Left ventricle myocardium inferior (tissue), 1 donor: ENCODE results near the gene PTPN11. TPM values are rescaled to one million over a fixed set of nuclear protein-coding genes. Genes with fewer than 3 reads are reported as not detected.
A peak's percentile ranks its signal among the peaks of the same experiment; 100 is the strongest.

Experiments
- DNase-seq: peaks from one replicate; pipeline ENCODE4 v3.0.0-alpha.2; 2020
- H3K27ac ChIP-seq: fragments of 200-600 bp; replicated peaks from 2 replicates; pipeline ENCODE4 v1.8.0; 2021
- H3K27me3 ChIP-seq: fragments of 200-600 bp; 2 replicates; pipeline ENCODE4 v1.8.0; 2021; ENCODE audit warnings: low read depth
- H3K36me3 ChIP-seq: fragments of 200-600 bp; 2 replicates; pipeline ENCODE4 v1.8.0; 2021
- H3K4me1 ChIP-seq: fragments of 200-600 bp; 2 replicates; pipeline ENCODE4 v1.8.0; 2021
- H3K4me3 ChIP-seq: fragments of 200-600 bp; 2 replicates; pipeline ENCODE4 v1.8.0; 2021; ENCODE audit warnings: mild to moderate bottlenecking, moderate library complexity
- H3K9me3 ChIP-seq: fragments of 200-600 bp; replicated peaks from 2 replicates; pipeline ENCODE4 v1.8.0; 2021
- intact Hi-C: fragments of 100-400 bp; cut with micrococcal nuclease; formaldehyde crosslinking; loops from one replicate; pipeline ENCODE4 v1.11.0; 2022
- total RNA-seq: library from RNA; stranded (reverse); fragmentation: NEBNext Ultra II Directional; extraction: Animal tissue kit (Norgen Biotek cat#: 25700); gene quantifications from one replicate; pipeline ENCODE4 v1.2.1, GENCODE V29; 2021
- TF ChIP-seq, protein P1 (sequence below): fragments of 200-600 bp; IDR thresholded peaks from 2 replicates; pipeline ENCODE4 v1.8.0; 2021; ENCODE audit warnings: antibody characterized with exemption, mild to moderate bottlenecking, borderline replicate concordance
- donor health status: DM: no; HTN: yes; CAD: no; lungs with severe emphysema.

PTPN11 gene
- total RNA-seq, 1 donor from 2014 or later, result 139 TPM

DNA sequence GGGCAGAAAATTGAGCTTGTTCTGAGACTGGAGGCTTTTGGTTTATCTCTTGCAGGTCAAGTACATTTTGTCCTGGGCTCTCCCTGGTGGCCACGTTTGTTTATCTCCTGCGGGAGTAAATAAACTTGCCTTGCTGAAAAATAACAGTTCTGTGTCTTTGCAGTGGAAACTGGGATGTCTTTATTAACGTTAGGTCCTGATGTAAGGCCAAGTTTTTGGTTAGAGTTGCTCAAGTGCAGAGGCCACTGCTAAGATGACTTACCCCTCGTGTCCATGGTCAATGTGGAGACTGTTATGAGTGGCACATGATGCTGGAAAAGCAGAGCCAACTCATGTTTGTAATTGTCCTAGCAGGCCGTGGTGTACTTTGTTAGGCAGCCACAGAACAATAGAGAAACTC lies 3.8 kb downstream of the PTPN11 start:
- Histone ChIP-seq H3K27ac (peak overlapping the region; percentile 72), H3K4me1 (peaks cover 77% of the 10 kb centered on the region), H3K4me3 (peak overlapping the region; percentile 7), H3K36me3 (no peaks in the 10 kb centered on the region), H3K9me3 (no peaks in the 10 kb centered on the region), H3K27me3 (no peaks in the 10 kb centered on the region)
- DNase-seq, result no peak
- TF ChIP-seq, protein P1, sequence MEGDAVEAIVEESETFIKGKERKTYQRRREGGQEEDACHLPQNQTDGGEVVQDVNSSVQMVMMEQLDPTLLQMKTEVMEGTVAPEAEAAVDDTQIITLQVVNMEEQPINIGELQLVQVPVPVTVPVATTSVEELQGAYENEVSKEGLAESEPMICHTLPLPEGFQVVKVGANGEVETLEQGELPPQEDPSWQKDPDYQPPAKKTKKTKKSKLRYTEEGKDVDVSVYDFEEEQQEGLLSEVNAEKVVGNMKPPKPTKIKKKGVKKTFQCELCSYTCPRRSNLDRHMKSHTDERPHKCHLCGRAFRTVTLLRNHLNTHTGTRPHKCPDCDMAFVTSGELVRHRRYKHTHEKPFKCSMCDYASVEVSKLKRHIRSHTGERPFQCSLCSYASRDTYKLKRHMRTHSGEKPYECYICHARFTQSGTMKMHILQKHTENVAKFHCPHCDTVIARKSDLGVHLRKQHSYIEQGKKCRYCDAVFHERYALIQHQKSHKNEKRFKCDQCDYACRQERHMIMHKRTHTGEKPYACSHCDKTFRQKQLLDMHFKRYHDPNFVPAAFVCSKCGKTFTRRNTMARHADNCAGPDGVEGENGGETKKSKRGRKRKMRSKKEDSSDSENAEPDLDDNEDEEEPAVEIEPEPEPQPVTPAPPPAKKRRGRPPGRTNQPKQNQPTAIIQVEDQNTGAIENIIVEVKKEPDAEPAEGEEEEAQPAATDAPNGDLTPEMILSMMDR, result no peak
- intact Hi-C loops, result no loop called here

DNA sequence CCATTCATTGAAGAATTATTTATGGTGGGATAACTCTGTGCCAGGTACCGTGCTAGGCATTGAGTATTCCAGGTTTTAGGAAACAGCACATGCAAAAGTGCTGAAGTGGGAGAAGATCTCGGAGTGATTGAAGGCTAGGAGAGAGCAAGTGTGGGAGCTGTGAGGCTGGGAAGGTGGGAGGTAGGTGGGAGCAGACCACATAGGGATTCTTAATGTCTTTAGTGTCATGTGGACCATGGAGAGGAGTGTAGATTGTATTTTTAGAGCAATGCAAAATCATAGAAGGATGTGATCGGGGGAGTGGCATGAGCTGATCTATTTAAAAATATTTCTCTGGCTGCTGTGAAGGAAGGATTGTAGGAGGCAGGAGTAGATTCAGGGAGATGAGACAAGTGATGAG lies 5.4 kb downstream of the PTPN11 start:
- H3K27ac ChIP-seq, result peak overlapping the region; percentile 72
- intact Hi-C loops, result no loop called here

DNA sequence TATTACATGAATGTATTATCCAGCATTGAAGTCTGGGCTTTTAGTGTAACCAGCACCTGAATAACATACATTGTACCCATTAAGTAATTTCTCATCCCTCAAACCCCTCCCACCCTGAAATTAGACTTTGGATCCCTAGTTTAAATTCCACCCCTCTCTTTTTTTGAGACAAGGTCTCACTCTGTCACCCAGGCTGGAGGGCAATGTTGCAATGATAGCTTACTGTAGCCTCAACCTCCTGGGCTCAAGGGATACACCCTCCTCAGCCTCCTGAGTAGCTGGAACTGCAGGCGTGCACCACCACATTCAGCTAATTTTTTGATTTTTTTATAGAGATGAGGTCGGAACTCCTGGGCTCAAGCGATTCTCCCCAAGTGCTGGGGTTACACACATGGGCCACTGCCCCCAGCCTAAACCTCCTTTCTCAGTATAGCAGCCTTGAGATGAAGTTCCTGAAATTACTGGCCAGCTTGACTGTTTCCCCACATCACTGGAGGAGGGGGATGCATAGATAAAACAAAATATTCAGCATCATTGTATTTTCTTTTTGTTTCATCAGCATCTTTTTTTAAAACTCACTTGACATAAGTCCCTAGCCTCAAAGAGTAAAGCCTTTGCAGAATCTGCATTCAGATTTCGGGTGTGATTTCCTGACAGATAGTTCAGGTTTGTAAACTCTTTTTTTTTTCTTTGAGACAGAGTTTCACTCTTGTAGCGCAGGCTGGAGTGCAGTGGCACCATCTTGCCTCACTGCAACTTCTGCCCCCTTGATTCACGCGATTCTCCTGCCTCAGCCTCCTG lies 7.0 kb downstream of the PTPN11 start:
- Histone ChIP-seq H3K4me1 (peaks cover 47% of the 10 kb centered on the region), H3K27me3 (no peaks in the 10 kb centered on the region), H3K27ac (no peak overlapping the region), H3K4me3 (no peak overlapping the region), H3K36me3 (no peaks in the 10 kb centered on the region), H3K9me3 (no peaks in the 10 kb centered on the region)
- TF ChIP-seq, protein P1, result no peak
- intact Hi-C loops, result no loop called here
- DNase-seq, result no peak

More for the DNA sequence above, 5.4 kb downstream of the PTPN11 start:
- Histone ChIP-seq H3K36me3 (no peaks in the 10 kb centered on the region), H3K4me3 (no peak overlapping the region), H3K9me3 (no peaks in the 10 kb centered on the region), H3K4me1 (peaks cover 63% of the 10 kb centered on the region), H3K27me3 (no peaks in the 10 kb centered on the region)
- no peak for DNase-seq
- TF ChIP-seq, protein P1, result no peak

DNA sequence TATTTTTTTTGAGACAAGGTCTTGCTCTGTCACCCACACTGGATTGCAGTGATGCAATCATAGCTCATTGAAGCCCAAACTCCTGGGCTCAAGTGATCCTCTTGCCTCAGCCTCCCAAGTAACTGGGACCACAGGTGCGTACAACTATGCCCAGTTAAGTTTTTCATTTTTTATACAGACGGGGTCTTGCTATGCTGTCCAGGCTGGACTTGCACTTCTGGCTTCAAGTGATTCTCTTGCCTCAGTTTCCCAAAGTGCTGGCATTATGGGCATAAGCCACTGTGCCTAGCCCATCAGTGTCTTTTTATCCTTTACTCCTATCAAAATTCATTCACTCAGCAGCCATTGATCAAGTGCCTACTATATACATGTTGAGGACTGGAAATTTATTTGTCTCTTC lies 9.0 kb downstream of the PTPN11 start:
- TF ChIP-seq, protein P1, result no peak
- Histone ChIP-seq H3K36me3 (no peaks in the 10 kb centered on the region), H3K9me3 (no peaks in the 10 kb centered on the region), H3K4me1 (peaks cover 27% of the 10 kb centered on the region), H3K27ac (no peak overlapping the region), H3K4me3 (no peak overlapping the region), H3K27me3 (no peaks in the 10 kb centered on the region)
- no peak for DNase-seq
- intact Hi-C loops, result no loop called here

DNA sequence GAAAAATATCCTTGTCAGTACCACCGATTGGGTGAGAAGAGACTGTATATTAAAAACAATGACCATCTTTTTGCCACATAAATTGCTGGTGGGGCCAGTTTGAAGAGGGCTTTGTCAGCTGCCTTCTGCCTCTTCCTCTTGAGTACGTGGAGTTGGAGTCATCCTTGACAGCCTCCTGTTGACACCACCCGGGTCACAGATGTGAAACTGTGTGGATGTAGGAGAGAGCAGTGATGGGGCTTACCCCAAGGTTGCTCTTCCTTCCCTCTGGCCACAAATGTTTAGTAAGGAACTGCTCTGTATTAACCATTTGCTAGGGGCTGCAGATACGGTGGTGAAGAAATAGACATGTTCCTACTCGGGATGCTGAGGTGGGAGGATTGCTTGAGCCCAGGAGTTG lies 12.2 kb downstream of the PTPN11 start:
- no peak overlapping the region for H3K4me3 ChIP-seq
- DNase-seq, result no peak
- no peak overlapping the region for H3K27ac ChIP-seq
- H3K4me1 ChIP-seq, result peaks cover 5% of the 10 kb centered on the region
- no peaks in the 10 kb centered on the region for H3K9me3 ChIP-seq
- intact Hi-C loops, result no loop called here
- TF ChIP-seq, protein P1, result no peak
- H3K27me3 ChIP-seq, result no peaks in the 10 kb centered on the region
- no peaks in the 10 kb centered on the region for H3K36me3 ChIP-seq
